Superior temporal gyrus (tissue), 1 donor: Measurements from ENCODE around the gene ZNF286A.
"Not testable (repeated sequence)": the region's sequence is repeated elsewhere in the genome, so short reads cannot be mapped to it uniquely, and the experiment has no call there.

Experiments
- DNase-seq: peaks from one replicate; pipeline ENCODE4 v3.0.0-alpha.2; 2016; ENCODE audit errors: extremely low spot score

The ZNF286A gene

GRCh38 chr17:15698967-15699366, 585 bp upstream of the ZNF286A start:
- peak; percentile 51 for DNase-seq

- DNase-seq: not testable (repeated sequence)
Measured at GRCh38 chr17:15699937-15700336, 385 bp downstream of the ZNF286A start.

- DNase-seq: not testable (repeated sequence)
Measured at GRCh38 chr17:15704239-15704638, 4.7 kb downstream of the ZNF286A start.

- not testable (repeated sequence) for DNase-seq
Measured at GRCh38 chr17:15704813-15705212, 5.3 kb downstream of the ZNF286A start.

- DNase-seq: not testable (repeated sequence)
Measured at GRCh38 chr17:15708879-15709278, 9.3 kb downstream of the ZNF286A start.

- DNase-seq: not testable (repeated sequence)
Measured at GRCh38 chr17:15716601-15717563, 17.3 kb downstream of the ZNF286A start.

GRCh38 chr17:15730535-15730934, 31.0 kb downstream of the ZNF286A start:
- not testable (repeated sequence) for DNase-seq

- DNase-seq: not testable (repeated sequence)
Measured at GRCh38 chr17:15731900-15732299, 32.3 kb downstream of the ZNF286A start, which contains the start of gene TBC1D26. Gene TBC1D26, plus strand, starts transcription at chr17:15732283. Its CDS starts 3,066 bp downstream, at chr17:15735349.

- DNase-seq: not testable (repeated sequence)
Measured at GRCh38 chr17:15733174-15733789, 33.7 kb downstream of the ZNF286A start.

- DNase-seq: not testable (repeated sequence)
Measured at GRCh38 chr17:15736578-15736977, 37.0 kb downstream of the ZNF286A start.

- no peak for DNase-seq
Measured at GRCh38 chr17:15738066-15738465, 38.5 kb downstream of the ZNF286A start.

- DNase-seq: not testable (repeated sequence)
Measured at GRCh38 chr17:15739259-15739658, 39.7 kb downstream of the ZNF286A start.

GRCh38 chr17:15740041-15740440, 40.5 kb downstream of the ZNF286A start:
- not testable (repeated sequence) for DNase-seq

GRCh38 chr17:15740570-15741120, 41.1 kb downstream of the ZNF286A start:
- no peak for DNase-seq

- DNase-seq: no peak
Measured at GRCh38 chr17:15741624-15742023, 42.1 kb downstream of the ZNF286A start.

- DNase-seq: no peak
Measured at GRCh38 chr17:15742051-15742795, 42.7 kb downstream of the ZNF286A start.

GRCh38 chr17:15742921-15743320, 43.4 kb downstream of the ZNF286A start:
- no peak for DNase-seq

GRCh38 chr17:15744074-15744676, 44.6 kb downstream of the ZNF286A start:
- no peak for DNase-seq

- DNase-seq: no peak
Measured at GRCh38 chr17:15744885-15745284, 45.3 kb downstream of the ZNF286A start.

- not testable (repeated sequence) for DNase-seq
Measured at GRCh38 chr17:15749403-15749802, 49.9 kb downstream of the ZNF286A start.
